Tongue (tissue), 2 donors: ENCODE data around the gene GTF2H2. TPM values are rescaled to one million over a fixed set of nuclear protein-coding genes. Genes with fewer than 3 reads are reported as not detected.
"Not testable (repeated sequence)": the region's sequence is repeated elsewhere in the genome, so short reads cannot be mapped to it uniquely, and the experiment has no call there.

Source experiments
- DNase-seq: peaks from one replicate; pipeline ENCODE4 v3.0.0-alpha.2; 2015
- total RNA-seq: library from RNA; depleted of rRNA; stranded (reverse); fragments of >200 nt; gene quantifications from one replicate; pipeline ENCODE4 v1.2.3, GENCODE V29; 2014

Gene GTF2H2
- total RNA-seq, 1 donor from 2014 or later: 38.9 TPM

GRCh38 chr5:71011194-71011792 lies 56.2 kb downstream of the GTF2H2 start:
- no peak for DNase-seq

DNA sequence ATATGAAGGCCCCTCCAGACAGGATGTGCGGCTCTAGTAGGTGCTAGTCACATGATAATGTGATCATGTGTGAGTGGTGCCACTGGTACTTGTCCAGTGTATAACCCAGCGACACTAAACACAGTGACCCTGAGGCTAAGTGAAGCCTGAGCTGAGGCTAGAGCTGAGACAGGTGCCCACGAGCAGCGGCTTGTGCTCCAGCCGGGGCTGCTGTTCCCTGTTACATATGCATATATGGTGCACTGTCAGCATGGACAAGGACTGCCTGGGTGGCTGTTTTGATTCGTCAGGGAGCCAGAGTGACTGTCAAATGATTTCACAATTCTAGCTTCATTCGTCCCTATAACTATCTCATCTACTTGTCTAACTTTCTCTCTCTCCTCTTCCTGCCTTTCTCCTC lies 60.5 kb downstream of the GTF2H2 start:
- not testable (repeated sequence) for DNase-seq

Other genes with a start within 250 kb of the GTF2H2 start
- 6.6 TPM for gene SERF1A, start 167.0 kb downstream of the GTF2H2 start, total RNA-seq
- gene SMN1, start 142.6 kb downstream of the GTF2H2 start, total RNA-seq: 40.0 TPM
- 11.6 TPM for gene NAIP, start 42.3 kb downstream of the GTF2H2 start, total RNA-seq